GM12878 (cell line): ENCODE results near the gene GRIN2A.

ENCODE experiments used
- POLR2AphosphoS2 ChIP-seq: IDR thresholded peaks from 2 replicates; pipeline ENCODE4 v1.6.1; 2011; ENCODE audit warnings: low read depth, mild to moderate bottlenecking, low read length, improper control_type of control experiment, moderate library complexity
- ZNF274 ChIP-seq: IDR thresholded peaks from one replicate; pipeline ENCODE4 v1.8.0; 2011; ENCODE audit not compliant: insufficient read length, insufficient read depth

DNA sequence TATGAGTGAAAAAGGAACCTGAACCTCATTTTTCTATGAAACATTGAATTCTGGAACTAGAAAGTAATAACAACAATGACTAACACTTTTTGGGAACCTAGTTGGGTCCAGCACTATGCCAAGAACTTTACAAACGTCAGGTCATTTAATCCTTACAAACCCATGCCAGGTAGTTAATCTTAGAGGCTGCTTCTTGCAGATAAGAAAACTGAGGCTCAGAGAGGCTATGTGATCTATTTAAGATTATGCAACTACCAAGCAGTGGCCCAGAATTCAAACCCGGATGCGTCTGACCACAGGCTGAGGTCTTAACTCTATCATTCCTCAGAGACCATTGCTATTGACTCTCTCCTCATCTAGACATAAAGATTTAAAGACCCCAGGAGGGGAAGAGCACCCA, 358.7 kb downstream of the GRIN2A start:
- TF ChIP-seq ZNF274 (no peak), POLR2AphosphoS2 (no peak)
